ENCODE measurements around the gene FMN1.
"Not testable (repeated sequence)": the region's sequence is repeated elsewhere in the genome, so short reads cannot be mapped to it uniquely, and the experiment has no call there.

Gene FMN1

DNA sequence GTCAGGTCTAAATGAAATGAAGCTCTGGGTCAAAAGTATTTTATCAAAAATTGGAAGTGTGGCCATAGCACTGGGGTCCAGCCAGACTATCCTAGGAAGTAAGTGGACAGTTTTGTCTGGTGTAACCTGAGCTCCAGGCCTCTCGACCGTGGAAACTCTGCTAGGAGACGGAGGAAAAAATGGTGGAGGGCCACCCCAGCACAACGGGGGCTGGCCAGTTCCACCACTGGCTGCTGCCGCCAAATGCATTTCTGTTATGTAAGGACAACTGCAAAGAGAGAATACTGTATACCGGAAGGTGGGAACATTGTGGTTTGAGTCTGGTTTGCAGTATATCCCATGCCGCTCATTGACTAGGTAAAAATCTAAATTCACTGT is 241.0 kb downstream of the FMN1 start:
- no peak for DNase-seq

DNA sequence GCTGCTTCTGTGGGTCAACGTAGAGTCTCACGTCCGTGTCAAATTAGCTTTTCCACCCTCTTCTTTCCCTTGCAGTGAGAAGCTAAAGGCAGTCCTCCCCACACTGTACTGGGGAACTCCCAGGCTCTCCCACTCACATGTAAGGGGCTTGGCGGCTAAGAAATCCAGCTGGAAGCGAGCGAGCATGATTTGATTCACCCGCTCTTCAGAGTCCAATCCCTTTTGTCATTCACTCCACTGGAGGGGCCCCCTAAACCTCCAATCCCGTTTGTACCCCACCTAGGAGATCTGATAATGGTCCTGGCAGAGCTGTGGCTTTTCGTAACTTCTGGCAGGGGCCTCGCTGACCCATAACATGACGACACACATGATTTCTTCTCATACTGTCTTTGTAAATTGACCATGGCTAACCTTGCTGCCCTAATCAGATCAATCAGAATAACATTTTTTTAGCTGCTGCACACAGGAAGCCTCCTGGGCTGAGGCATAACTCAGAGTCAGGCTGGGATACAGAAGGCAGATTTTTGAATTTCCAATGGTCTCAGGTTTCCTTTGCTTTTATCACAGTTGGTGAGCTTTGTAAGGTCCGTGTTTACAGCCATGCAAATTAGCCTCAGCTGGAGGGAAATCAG is 241.5 kb downstream of the FMN1 start:
- no peak for DNase-seq

DNA sequence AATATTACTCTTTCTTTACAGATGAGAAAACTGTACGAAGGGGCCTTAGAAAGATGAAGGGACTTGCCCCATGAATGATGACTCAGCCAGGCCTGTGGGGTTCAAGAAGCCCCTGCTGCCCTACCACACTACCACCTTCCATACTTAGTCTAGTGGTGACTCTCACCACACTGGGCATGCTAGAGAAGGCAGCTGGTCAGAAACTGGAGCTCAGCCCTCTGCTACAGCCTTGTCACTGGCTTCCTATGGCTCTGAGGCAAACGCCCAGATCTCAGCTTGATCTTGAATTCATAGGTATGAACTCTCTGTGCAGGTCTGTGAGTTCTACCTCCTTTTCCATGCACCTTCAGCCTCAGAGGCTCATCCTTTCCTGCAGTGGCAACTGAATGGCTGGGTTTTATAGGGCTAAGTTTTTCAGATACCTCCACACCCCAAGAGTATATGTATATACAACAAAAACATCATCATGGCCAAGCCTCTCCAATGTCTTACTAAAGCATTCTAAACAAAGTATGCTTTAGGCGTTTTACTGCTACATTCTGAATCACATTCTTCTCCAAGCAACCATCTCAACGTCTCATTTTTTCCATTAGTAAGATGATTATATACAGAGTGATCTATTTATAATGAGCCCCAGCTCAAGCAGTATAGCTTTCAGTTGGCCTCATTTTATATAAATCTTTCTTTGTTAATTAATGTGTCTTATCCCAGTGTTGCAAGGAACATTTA is 242.6 kb downstream of the FMN1 start:
- no peak for DNase-seq

DNA sequence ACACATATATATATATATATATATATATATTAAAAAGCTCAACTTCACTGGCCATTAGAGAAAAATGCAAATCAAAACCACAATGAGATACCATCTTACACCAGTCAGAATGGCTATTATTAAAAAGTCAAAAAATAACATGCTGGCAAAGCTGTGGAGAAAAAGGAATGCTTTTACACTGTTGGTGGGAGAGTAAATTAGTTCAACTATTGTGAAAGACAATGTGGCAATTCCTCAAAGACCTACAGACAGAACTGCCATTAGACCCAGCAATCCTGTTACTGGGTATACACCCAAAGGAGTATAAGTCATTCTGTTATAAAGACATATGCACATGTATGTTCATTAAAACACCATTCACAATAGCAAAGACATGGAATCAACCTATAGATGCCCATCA is 244.5 kb downstream of the FMN1 start:
- not testable (repeated sequence) for DNase-seq

DNA sequence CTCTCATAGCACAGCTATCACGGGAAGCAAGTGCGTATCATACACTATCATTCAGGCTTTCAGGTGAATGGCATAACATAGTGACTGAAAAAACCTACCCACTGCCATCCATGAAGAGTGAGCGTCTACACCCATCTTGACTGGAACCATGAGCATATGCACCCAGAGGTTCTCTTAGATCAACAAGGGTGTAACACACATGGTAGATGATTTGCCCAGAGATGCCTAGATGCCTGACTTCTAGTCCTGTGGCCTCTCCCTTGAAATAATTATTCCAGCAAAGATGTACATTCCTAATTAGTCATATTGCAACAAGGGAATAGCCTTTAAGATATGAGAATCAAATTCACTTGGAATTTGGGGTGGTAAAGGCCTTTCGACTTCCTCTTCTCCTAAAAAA is 248.3 kb downstream of the FMN1 start:
- no peak for DNase-seq

DNA sequence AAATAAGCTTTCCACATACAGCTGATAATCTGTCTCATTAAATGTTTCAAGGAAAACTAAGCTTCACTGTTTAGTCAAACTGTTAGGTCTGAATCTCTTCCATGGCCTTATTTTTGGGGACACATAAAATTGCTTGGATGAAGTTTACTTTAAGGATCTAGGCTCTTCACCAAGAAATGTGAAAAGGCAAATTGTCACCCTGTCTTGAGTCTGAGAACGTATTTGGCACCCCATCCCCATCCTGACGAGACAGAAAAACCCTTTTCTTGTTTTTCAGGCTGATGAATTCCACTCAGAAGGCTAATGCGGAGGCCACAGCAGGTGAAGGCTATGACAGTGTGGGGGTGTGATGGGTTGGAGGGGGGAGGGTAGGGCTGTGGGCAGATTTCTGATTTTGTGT is 250.1 kb downstream of the FMN1 start:
- DNase-seq, result no peak

DNA sequence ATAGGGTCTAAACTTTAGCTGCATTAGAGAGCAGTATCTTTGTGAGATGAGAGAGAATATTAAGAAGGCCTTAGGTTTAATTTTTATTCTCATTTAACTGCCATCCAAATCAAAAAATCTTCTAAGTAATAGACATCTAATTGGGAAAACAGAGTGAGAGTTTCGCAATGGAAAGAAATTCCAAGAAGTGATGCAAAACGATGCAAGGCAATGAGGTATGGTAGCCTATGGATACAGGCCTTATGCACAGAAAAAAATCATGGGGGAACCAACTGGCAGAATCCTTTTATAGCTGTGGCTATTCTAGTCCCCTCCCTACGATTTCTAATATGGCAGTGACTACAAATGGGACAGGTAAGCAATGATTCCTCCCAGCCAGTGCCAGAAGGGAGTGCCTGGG is 250.8 kb downstream of the FMN1 start:
- no peak for DNase-seq

DNA sequence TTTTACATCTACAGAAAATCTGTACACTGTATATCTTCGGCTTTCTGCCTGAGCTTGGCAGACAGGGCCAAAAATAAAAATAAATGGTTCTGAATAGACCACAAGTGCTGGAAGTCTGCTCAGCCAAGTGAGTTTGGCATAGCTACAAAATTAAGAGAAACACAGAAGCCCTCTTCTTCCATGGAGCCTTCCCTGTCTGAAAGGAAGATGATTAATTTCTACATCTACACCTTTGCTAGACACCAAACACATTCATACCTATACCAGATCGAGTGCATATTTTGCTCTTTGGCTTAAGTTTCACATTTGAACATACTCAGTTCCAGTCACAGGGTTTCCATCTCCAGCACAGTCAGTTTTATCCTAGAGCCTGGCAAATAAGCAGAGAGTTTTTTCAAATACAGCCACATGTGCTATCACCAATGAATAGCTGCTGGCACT is 252.1 kb downstream of the FMN1 start:
- no peak for DNase-seq

DNA sequence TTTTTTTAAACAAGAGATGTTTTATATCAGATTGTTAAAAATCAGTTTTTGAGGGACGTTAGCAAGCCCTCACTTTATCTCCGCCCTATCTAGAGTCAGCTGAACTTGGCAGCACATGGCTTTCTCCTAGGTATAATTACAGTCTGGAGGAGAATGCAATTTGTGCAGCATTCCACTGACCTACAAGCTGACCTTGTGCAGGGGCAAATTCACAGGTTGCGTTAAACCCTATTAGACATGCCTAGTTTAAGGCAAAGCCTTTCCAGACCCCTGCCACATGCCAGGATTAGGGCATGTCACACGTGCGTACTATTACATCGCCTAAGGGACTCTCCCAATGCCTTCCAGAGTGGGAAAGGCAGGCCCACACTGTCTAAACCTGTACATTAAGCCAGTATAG is 252.7 kb downstream of the FMN1 start:
- DNase-seq, result no peak

DNA sequence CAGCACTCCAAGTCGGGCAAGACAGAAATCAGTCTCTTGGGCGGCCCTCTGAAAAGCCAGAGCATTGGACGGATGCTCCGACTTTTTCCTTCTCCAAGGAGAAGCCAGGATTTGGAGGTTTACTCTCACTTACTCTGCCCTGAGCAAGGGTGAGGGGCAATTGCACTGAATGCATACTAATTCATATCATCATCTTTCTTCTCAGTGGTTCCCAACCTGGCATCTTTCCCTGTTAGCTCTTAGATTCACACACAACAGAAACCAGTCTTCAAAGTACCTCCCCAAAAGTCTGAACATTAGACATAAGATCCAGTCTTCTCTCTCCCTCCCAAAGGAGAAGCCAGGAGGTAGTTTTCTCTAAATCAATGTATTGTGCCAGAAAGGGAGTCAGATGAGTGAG is 257.5 kb downstream of the FMN1 start:
- no peak for DNase-seq

DNA sequence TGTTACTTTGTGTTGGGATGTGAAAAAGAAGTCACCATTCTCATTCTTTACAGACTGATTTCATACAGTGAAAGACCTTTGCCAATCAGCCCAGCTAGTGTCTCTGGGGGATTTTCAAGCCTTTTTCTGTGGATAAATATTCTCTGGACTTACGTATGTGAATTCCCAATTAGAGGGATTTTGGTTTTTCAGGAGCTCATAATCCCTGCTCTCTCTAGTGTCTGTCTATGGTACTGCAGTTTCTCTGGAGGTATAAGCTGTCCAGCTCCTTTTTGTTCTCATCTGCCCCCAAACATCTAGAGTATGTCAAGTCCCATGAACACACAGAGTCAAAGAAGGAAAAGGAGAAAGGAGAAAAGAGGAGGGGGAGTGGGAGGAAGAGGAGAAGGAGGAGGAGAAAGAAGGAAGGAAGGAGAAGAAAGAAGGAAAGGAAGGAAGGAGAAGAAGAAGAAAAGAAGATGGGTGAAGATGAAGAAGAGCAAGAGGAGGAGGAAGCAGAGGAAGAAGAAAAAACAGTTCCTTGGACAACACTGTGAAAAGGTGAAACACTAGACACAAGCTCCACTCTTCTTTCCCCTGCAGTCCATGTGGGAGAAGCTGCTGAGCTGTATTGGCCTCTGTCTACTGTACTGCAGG is 258.1 kb downstream of the FMN1 start:
- no peak for DNase-seq

DNA sequence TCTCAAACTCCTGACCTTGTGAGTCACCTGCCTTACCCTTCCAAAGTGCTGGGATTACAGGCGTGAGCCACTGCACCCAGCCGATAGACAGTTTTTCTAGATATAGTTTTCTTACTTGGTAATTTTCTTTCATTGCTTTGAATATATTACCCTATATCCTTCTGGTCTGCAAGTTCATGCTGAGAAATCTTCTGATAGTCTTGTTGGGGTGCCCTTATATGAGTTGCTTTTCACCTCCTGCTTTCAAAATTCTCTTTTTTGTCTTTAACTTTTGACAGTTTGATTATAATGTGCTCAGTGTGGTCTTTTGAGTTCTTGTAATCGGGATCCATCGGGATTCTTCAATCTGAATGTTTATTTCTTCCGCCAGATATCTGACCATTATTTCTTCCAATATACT is 259.4 kb downstream of the FMN1 start:
- no peak for DNase-seq

DNA sequence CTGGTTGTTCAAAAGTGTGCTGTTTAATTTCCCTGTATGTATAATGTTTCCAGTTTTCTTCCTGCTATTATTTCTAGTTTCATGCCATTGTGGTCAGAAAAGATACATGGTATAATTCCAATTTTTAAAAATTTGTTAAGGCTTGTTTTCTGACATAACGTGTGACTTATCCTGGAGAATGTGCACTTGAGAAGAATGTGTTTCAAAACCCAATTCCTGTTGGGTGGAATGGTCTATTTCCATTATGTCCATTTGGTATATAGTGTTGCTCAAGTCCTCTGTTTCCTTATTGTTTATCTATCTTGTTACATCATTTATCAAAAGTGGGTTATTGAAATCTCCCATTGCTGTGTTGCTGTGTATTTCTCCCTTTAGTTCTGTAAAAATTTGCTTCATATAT is 261.3 kb downstream of the FMN1 start:
- no peak for DNase-seq

DNA sequence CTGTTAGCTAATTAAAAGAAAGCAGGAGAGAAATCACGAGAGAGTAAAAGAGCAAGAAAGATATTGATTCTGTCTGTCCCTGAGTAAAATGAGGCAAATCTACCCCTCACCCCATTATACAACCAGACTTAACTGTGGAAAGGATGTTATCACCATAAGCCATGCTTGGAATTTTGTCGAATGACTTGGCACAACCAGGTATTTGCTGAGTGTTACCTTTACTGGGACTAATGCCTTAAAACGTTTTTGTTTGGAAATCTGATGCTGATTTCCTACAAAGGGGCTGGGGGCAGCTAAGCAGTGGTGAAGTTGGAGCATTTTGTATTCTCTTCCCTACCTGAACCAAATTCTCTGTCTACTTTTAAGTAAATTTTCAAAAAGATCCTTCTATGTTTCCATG is 265.6 kb downstream of the FMN1 start:
- DNase-seq, result no peak

DNA sequence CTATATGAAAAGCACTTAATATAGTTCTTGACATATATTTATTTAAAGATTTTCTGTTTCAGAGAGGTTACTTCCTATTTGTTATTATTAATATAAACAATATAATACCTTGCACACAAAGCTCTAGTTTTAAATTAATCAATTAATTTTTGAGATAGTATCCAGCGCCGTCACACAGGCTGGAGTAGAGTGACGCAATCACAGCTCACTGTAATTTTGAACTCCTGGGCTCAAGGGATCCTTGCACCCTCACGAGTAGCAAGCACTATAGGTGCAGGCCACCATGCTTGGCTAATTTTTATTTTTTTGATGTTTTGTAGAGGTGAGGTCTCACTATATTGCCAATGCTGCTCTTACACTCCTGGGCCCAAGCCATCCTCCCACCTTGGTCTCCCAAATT is 267.4 kb downstream of the FMN1 start:
- no peak for DNase-seq

DNA sequence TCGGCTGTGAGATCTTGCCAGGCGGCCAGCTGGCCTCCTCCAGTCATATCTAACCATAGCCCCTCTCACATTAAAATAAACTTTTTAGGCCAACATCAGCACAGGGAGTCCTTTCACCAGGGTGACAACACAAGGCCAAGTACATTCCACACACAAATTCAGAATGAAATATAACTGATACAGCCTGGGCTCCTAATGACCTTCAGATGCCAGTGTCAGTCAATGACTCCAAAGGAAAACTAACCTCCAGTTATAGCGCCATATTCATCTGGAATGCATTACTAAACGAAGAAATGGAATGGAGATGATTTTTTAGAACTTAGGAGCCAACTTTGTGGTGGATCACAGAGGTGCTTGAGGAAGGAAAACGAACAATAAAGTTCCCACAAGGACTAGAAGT is 271.3 kb downstream of the FMN1 start:
- no peak for DNase-seq

DNA sequence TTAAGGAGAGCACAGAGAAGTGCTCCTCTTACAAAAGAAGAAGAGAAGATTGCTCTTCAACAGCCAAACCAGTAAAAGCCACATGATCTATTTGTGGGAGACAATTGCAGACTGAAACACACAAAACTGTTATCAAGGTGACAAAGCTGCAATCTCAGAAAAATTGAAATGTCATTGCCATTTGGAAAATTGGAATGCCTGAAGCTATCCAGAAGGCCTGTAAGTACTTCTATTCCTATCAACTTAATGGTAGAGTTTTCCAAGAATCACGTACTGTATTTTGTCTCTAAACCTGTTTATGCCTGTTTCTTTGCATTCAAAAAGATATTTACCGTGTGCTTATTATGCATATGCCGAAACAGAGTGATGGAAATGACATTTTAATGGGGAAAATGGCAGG is 272.0 kb downstream of the FMN1 start:
- no peak for DNase-seq

DNA sequence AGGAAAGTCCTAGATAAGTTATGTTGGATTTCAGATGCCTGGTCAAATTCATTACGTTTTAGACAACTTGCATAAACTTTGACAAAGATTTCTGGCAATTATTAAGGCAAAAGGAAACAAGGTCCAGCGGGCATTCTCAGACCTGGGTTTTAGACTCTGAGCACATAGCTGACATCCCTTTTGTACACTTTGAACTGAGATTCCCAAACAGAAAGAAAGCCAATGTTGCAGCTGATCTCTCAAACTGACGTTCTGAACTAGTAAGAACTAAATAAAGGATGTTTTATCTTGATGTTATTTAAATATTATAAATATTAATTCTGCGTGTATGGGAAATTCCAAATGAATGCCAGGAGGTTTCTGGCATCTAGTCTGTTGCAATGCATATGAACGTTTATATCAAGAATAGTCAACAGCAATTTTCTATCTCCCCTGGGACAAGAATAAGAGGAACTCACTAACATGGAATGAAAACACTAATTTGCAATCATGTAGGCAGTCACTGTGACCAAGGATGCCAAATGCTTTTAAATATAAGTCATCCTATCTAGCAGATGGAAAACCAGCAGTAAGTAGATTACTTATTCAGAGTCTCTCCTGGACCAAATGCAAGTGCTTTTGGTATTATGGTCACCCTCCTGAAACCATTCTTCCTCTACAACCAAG is 274.6 kb downstream of the FMN1 start:
- no peak for DNase-seq

DNA sequence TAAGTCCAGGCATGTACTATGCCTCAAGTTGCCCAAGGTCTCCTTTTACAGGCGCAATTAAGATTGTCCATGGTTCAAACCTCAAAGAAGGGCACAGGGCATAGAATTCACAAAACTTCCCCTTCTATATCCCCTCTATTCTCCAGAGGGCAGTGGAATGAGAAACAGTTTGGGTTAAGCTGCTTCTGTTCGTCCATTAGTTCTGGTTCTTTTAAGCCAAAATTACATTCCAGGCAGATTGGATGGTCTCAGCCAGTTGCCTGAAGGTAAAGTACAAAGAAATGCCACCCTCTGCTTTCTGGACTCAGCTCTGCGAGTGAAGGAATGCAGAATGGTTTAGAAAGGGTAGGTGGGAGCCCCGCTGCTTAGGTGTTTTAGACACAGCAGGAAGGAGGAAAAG is 276.0 kb downstream of the FMN1 start:
- DNase-seq, result no peak

DNA sequence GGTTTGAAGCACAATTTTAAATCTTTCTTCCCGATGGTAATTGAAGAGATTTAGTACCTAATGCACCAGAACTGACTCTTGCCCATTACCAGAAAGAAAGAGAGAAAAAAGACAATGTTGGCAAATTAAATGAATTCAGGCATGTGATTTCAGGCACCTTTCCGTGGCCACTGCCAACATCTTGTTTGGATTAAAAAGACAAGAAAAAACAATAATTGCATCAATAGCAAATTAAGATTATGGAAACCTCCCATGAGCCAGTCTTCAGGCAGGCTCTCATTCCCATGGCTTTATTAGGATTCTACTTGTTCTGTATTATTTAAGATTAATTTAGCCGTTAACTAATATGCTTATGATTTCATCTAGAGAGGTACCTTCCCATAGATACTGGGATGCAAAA is 283.7 kb downstream of the FMN1 start:
- no peak for DNase-seq

DNA sequence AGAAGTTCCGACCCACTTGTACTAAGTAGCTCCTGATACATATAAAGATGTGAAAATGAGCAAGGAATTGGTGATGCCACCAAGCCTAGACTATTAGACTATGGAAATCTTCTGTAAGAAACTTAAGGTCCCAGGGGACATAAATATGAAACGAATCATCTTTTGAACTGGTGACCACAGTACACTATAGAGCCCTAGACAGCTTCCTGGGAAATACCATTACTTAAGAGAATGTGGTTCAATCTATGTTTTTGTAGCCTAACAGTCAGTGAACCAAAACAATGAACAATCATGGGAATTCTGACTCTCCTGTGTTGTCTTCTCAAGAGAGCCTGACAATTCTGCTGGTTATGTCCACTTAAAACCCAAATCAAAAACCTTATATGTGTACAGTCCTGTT is 285.1 kb downstream of the FMN1 start:
- no peak for DNase-seq

DNA sequence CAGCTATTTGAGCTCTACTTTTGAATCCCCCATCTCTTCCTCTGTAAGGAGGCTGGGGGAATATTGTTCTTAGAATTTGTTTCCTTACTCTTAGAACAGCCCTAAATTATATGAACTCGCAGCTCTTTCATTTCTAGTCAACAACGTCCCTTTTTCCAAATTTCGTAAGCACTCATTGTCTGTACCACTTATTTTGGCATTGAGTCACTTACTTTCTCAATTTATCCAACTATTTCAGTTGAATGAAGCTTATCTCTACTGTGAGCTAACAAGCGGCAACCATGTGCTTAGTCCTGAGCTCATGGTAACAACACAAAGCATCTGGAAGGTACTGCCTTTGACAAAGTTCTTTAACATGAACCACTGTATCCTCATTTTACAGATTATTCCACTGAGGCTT is 285.6 kb downstream of the FMN1 start:
- DNase-seq, result no peak

DNA sequence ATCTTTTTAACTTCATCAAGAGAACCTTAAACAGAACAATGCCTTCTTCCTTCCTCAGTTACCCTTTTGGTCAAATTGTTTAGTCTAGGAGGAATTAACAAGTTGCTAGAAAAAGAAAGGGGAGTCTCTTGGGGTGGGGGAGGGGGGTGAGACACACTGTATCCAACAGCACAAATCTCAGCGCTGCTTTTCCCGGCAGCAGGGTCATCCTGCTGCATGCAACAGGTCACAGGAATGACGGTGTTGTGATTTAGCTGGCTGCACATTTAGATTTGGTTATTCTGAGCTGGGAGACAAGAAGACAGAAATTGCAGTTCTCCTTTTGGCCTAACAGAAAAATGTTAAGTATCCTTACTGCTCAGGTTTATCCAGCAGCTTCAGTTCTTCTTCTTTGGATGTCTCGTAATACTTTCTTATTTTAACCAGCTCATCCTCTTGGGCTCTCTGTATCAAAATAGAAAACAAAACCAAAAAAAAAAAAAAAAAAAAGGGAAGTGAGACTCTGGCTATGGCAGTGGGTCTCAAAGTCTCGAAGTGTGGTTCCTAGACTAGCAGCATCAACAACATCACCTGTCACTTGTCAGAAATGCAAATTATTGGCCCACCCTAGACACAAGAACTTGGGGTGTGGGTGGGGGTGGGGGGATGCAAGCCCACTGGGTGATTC is 286.2 kb downstream of the FMN1 start:
- DNase-seq, result no peak

DNA sequence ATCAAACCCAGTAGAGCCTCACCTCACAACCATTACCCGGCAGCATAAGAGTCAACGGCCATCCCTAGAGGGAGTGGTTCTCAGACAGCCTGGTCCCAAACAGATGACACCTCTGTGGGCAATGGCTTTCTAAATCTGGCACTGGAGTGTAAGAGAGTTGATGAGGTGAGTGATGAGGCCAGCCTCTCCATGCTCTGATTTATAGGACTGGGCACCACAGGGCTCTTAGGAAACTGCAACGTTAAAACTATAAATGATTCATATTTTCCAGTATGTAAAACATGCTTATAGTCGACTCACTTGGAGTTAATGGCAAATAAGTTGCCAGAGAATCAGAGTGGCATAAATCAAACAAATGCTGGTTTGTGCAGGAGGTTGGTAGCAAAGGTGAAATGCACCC is 289.0 kb downstream of the FMN1 start:
- no peak for DNase-seq

All from KG1 (cell line).